ENCODE measurements around the gene SLC25A15.

Gene SLC25A15

GRCh38 chr13:40789275-40790153, at the start of gene SLC25A15:
SLC25A15 (plus strand) TSS chr13:40789611; CDS start chr13:40793227, 3,616 bp downstream.
- peak within 1 kb of the TSS; percentile 50 for H3K27ac Mint-ChIP-seq
- H3K36me3 Mint-ChIP-seq (ENCODE audit: low read depth), result no peaks in the 10 kb centered on the region

GRCh38 chr13:40749327-40749726, 40.1 kb upstream of the SLC25A15 start:
- no peak overlapping the region for H3K4me3 Mint-ChIP-seq
- no peak overlapping the region for H3K27ac Mint-ChIP-seq
- H3K9me3 Mint-ChIP-seq, result no peaks in the 10 kb centered on the region
- H3K4me1 Mint-ChIP-seq (ENCODE audit: low read depth), result no peaks in the 10 kb centered on the region
- intact Hi-C loops (cut with micrococcal nuclease), result no loop called here
- no peaks in the 10 kb centered on the region for H3K27me3 Mint-ChIP-seq
- peaks cover 49% of the 10 kb centered on the region for H3K36me3 Mint-ChIP-seq (ENCODE audit: low read depth)

More at GRCh38 chr13:40789275-40790153, at the start of gene SLC25A15:
- Mint-ChIP-seq H3K9me3 (no peaks in the 10 kb centered on the region), H3K27me3 (no peaks in the 10 kb centered on the region), H3K4me1 (ENCODE audit: low read depth) (peaks cover 13% of the 10 kb centered on the region), H3K4me3 (peak within 1 kb of the TSS; percentile 72)
- intact Hi-C loops (cut with micrococcal nuclease), result no loop called here

DNA sequence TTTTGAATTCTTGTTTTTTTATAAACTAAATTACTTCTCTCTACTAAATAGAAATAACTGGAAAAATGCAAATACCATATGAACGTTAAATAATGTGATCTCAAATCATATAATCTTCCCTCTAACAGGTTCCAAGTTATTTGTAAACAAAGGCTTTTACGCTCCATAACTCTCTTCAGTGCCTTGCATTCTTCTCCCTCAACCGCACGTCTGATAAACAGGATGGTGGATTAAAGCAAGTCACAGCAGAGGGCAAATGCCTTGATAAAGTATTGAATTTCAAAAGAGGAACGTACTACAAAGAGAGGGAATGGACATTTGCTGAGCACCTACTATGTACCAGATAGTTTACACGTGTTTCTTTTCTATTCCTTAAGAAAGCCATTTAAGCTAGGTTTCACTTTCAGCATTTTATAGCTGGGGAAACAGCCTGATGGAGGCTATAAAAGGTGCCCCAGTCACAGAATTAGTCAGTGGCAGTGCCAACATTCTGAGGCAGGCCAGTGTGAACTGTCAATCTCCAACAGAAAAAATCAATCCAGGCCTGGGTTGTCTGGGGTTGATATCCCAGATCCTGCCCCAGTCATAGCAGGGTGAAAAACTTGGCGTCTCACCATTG, 34.2 kb upstream of the SLC25A15 start:
- peaks cover 75% of the 10 kb centered on the region for H3K36me3 Mint-ChIP-seq (ENCODE audit: low read depth)
- intact Hi-C loops (cut with micrococcal nuclease), result no loop called here
- H3K9me3 Mint-ChIP-seq, result no peaks in the 10 kb centered on the region
- H3K27me3 Mint-ChIP-seq, result no peaks in the 10 kb centered on the region
- no peaks in the 10 kb centered on the region for H3K4me1 Mint-ChIP-seq (ENCODE audit: low read depth)
- H3K4me3 Mint-ChIP-seq, result no peak overlapping the region
- no peak overlapping the region for H3K27ac Mint-ChIP-seq

- H3K27me3 Mint-ChIP-seq, result no peaks in the 10 kb centered on the region
- H3K4me1 Mint-ChIP-seq (ENCODE audit: low read depth), result no peaks in the 10 kb centered on the region
- intact Hi-C loops (cut with micrococcal nuclease), result no loop called here
- H3K27ac Mint-ChIP-seq, result no peak overlapping the region
- H3K4me3 Mint-ChIP-seq, result no peak overlapping the region
- peaks cover 83% of the 10 kb centered on the region for H3K36me3 Mint-ChIP-seq (ENCODE audit: low read depth)
- H3K9me3 Mint-ChIP-seq, result no peaks in the 10 kb centered on the region
Measured at GRCh38 chr13:40756042-40756441, 33.4 kb upstream of the SLC25A15 start.

DNA sequence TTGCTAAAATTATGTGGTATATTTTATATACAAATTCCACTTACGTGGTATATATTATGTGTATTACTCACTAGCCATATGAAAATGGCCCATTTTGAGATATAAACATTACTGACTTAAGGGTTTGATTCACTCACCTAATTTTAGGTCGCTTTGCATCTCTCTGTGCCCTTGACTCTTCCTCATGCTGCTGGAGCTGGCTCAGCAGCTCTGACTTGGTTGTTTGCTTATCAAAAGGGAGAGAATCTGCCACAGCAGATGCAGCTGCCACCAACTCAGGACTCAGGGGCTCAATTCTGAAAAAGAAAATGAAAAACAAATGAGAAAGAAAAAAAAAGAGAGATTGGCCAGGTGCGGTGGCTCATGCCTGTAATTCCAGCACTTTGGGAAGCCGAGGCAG, 30.6 kb upstream of the SLC25A15 start:
- Mint-ChIP-seq H3K4me3 (no peak overlapping the region), H3K9me3 (no peaks in the 10 kb centered on the region), H3K36me3 (ENCODE audit: low read depth) (peaks cover 85% of the 10 kb centered on the region), H3K4me1 (ENCODE audit: low read depth) (no peaks in the 10 kb centered on the region), H3K27ac (no peak overlapping the region), H3K27me3 (no peaks in the 10 kb centered on the region)
- intact Hi-C loops (cut with micrococcal nuclease), result no loop called here

- Mint-ChIP-seq H3K4me1 (ENCODE audit: low read depth) (no peaks in the 10 kb centered on the region), H3K9me3 (no peaks in the 10 kb centered on the region), H3K36me3 (ENCODE audit: low read depth) (peaks cover 68% of the 10 kb centered on the region), H3K27me3 (no peaks in the 10 kb centered on the region), H3K27ac (no peak overlapping the region), H3K4me3 (no peak overlapping the region)
- intact Hi-C loops (cut with micrococcal nuclease), result no loop called here
Measured at GRCh38 chr13:40762849-40763248, 26.6 kb upstream of the SLC25A15 start.

DNA sequence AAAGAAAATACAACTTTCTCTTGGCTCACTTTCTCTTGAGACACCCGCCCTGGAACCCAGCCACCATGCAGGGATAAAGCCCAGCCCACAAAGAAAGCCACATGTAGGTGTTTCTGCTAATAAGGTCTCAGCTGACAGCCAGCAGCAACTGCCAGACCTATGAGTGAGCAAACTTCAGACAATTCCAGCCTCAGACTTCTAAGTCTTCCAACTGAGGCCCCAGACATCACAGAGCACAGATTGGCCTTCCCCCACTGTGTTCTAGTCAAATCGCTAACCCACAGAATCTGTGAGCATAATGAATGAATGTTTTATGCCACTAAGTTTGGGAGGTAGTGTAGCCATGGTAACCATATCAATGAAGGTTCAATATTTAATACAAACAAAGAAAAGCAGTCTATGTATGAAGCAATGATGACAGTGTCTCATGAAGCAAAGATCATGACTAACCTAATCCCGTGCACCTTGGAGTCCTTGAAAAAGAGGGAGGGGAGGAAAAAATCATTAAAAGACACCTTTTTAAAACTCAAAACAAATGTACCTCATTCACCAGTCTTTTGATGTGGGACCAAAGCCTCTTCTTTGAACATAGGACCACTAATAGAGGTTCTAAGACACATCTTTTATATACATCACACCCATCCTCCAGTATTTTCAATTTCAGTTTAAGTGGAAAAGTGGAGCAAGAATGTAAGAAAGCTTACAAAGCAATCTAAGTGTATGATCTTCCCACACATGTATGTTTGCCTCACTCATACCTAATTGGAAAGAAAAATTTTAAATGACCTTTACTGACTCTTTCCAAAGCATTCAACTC, 24.6 kb upstream of the SLC25A15 start:
- H3K27me3 Mint-ChIP-seq, result no peaks in the 10 kb centered on the region
- no peak overlapping the region for H3K27ac Mint-ChIP-seq
- intact Hi-C loops (cut with micrococcal nuclease), result no loop called here
- H3K4me1 Mint-ChIP-seq (ENCODE audit: low read depth), result peaks cover 4% of the 10 kb centered on the region
- peaks cover 50% of the 10 kb centered on the region for H3K36me3 Mint-ChIP-seq (ENCODE audit: low read depth)
- no peaks in the 10 kb centered on the region for H3K9me3 Mint-ChIP-seq
- no peak overlapping the region for H3K4me3 Mint-ChIP-seq

DNA sequence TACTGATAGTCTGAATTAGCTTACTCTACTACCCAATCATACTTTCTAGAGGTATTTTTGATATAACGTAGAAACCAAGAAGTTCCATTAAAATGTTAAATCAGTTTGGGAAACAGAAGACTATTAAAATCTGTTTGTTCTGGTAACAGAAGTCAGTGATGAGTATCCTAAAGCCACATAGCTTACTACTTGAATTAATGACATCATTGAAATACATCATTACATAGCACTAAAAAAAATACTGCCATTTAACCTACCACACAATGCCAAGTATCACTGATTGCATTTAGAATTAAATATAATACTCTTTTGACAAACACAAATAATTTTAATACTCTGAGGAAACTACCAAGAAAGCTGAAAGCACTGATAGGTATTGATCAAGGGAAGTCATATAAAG, 23.8 kb upstream of the SLC25A15 start:
- Mint-ChIP-seq H3K27me3 (no peaks in the 10 kb centered on the region), H3K36me3 (ENCODE audit: low read depth) (peaks cover 44% of the 10 kb centered on the region), H3K27ac (no peak overlapping the region), H3K9me3 (no peaks in the 10 kb centered on the region), H3K4me1 (ENCODE audit: low read depth) (peaks cover 12% of the 10 kb centered on the region), H3K4me3 (no peak overlapping the region)
- intact Hi-C loops (cut with micrococcal nuclease), result no loop called here

- intact Hi-C loops (cut with micrococcal nuclease), result loop anchor here (5.0 to 10.0 kb wide), 5 partner anchors 105 to 1085 kb away; partner anchors contain the start of genes FOXO1 and WBP4
- H3K9me3 Mint-ChIP-seq, result no peaks in the 10 kb centered on the region
- H3K4me3 Mint-ChIP-seq, result peak overlapping the region; percentile 95
- no peaks in the 10 kb centered on the region for H3K27me3 Mint-ChIP-seq
- H3K4me1 Mint-ChIP-seq (ENCODE audit: low read depth), result peaks cover 13% of the 10 kb centered on the region
- no peak overlapping the region for H3K27ac Mint-ChIP-seq
- H3K36me3 Mint-ChIP-seq (ENCODE audit: low read depth), result peaks cover 20% of the 10 kb centered on the region
Measured at GRCh38 chr13:40769970-40770369, 19.4 kb upstream of the SLC25A15 start.

GRCh38 chr13:40770609-40770933, 18.8 kb upstream of the SLC25A15 start:
- intact Hi-C loops (cut with micrococcal nuclease), result loop anchor here (5.0 to 10.0 kb wide), 5 partner anchors 106 to 1086 kb away; partner anchors contain the start of genes FOXO1 and WBP4
- Mint-ChIP-seq H3K36me3 (ENCODE audit: low read depth) (peaks cover 19% of the 10 kb centered on the region), H3K9me3 (no peaks in the 10 kb centered on the region), H3K4me1 (ENCODE audit: low read depth) (peaks cover 13% of the 10 kb centered on the region), H3K4me3 (peak overlapping the region; percentile 95), H3K27me3 (no peaks in the 10 kb centered on the region), H3K27ac (peak overlapping the region; percentile 95)

DNA sequence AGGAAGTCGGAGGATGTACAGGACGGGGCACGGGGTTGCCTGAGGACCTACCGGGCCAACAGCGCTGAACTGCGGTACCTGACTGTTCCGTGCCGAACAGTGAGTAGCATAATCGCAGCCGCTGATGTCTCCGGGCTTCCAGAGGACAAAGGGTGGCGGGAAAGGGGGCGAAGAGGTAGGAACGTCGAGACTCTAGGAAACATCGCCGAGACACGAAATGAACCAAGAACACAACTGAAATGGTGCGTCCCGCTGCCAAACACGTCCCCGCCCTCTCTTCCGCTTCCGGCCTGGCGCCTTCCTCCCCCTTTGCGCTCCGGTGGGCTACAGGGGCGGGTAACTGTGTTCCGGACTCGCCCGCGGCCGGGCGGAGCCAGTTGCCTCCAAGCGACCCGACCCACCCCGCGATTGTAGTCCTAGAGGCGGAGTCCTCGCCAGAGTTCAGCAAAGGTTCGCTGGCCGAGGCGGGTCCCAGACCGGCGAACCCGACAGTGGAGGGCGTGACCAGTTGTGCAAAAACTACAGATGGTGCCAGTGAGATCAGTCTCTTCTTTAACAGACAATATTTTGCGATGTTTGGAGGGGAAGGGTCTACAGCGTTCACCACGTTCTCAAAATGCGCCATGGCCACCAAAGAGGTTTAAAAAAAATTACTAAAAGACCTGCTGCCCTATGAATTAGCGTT, 18.3 kb upstream of the SLC25A15 start, which contains the start of gene MRPS31:
MRPS31 (minus strand) TSS at position 257 of the 685 bp plus-strand sequence; CDS start at position 203, 54 bp downstream.
- no peaks in the 10 kb centered on the region for H3K9me3 Mint-ChIP-seq
- H3K36me3 Mint-ChIP-seq (ENCODE audit: low read depth), result peaks cover 19% of the 10 kb centered on the region
- H3K4me1 Mint-ChIP-seq (ENCODE audit: low read depth), result peaks cover 13% of the 10 kb centered on the region
- peak within 1 kb of the TSS; percentile 95 for H3K27ac Mint-ChIP-seq
- H3K27me3 Mint-ChIP-seq, result no peaks in the 10 kb centered on the region
- intact Hi-C loops (cut with micrococcal nuclease), result loop anchor here (5.0 to 10.0 kb wide), 5 partner anchors 106 to 1086 kb away; partner anchors contain the start of genes FOXO1 and WBP4
- H3K4me3 Mint-ChIP-seq, result peak within 1 kb of the TSS; percentile 95

DNA sequence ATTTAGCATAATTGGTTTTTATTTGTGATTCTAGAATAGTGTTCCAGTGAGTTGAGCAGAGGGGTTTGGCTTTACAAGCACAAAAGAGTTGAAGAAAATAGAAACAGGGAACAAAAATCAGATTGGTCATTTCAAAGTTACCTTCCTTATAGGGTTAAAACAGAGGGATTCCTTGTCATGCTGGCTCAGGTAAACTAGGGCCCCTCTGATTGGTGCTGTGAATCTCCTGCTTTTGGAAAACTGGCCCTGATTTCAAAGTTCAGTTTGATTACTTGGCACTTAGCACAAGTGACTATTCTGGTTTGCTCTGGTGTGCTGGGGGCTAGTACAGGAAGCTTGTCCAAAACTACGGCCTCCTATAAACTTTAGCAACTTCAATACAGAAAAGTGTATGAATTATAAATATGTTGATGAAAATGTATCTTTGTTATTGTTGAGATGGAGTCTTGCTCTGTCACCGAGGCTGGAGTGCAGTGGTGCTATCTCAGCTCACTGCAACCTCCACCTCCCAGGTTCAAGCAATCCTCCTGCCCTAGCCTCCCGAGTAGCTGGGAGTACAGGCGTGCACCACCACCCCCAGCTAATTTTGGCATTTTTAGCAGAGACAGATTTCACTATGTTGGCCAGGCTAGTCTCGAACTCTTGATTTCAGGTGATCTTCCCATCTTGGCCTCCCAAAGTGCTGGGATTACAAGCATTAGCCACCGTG, 16.5 kb upstream of the SLC25A15 start:
- intact Hi-C loops (cut with micrococcal nuclease), result loop anchor here (5.0 to 10.0 kb wide), 5 partner anchors 108 to 1088 kb away; partner anchors contain the start of genes FOXO1 and WBP4
- Mint-ChIP-seq H3K36me3 (ENCODE audit: low read depth) (peaks cover 10% of the 10 kb centered on the region), H3K9me3 (no peaks in the 10 kb centered on the region), H3K27ac (no peak overlapping the region), H3K4me1 (ENCODE audit: low read depth) (peaks cover 29% of the 10 kb centered on the region), H3K4me3 (no peak overlapping the region), H3K27me3 (no peaks in the 10 kb centered on the region)

All from dendritic cell treated with granulocyte-macrophage colony-stimulating factor and Interleukin-4, amounts not matched to agents 40 ng/mL and 50 ng/mL, for 4 days (primary cell).